Suppressor macrophage treated with lipopolysaccharide for 4 hours (primary cell): ENCODE data around the gene ACYP1.

Experiments used
- DNase-seq: peaks from one replicate; pipeline ENCODE4 v3.0.0-alpha.2; 2020

Gene ACYP1

GRCh38 chr14:75030147-75030546, 33.7 kb downstream of the ACYP1 start:
- no peak for DNase-seq

GRCh38 chr14:75025876-75026275, 37.9 kb downstream of the ACYP1 start:
- no peak for DNase-seq

GRCh38 chr14:75025082-75025481, 38.7 kb downstream of the ACYP1 start:
- peak; percentile 70 for DNase-seq

DNA sequence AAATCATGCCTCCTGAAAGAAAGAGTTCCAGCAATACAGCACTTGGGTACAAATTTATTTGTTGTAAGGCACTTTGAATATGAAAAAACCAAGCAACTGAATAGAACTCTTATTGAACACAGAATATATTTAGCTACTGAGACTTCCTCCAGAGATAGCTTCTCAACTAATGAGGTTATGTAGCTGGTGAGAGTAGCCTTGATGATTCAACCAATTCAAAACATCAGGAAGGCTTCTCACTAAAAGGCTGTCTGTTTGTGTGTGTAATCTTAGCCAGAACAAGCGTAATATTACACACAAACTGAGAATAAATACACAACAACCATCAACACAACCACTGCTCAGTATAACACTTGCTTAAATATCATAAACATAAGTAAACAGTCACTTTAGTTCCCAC, 40.7 kb downstream of the ACYP1 start:
- DNase-seq, result no peak

DNA sequence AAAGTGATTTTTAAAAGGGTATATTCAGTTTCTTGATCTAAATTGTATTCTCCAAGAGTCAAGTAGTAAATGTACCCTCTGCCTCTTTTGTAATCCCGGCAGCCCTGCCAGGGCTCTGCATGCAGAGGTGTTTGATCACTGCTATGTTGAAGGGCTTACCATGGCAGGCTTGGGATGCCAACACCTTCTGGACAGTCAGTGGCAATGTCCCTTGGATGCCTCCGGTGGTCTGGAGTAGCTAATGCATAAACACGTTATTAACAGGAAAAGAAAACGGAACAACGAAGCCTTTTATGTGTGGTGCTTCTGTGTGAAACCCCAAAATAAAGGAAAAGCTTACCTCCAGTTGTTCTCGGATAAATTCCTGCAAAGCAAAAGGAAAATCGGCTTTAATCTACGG, 41.2 kb downstream of the ACYP1 start:
- DNase-seq, result no peak

DNA sequence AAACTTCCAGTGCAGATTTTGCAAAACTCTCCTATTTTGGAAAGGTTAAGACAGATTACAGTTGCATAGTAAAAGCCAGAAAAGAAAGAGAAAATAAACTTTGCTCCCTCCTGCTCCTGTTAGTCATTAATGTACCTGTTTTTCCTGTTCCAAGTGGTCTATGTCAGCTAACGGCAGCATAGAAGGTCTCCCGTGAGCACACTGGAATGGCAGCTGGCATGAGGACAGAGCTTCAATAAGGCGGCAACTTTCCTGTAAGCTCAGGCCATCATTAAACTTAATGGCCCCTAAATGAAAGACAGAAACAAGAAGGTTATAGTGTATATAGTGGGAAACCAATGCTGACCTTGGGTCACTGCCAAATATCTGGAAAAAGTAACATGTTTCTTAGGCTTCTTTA, 45.1 kb downstream of the ACYP1 start:
- no peak for DNase-seq

- no peak for DNase-seq
Measured at GRCh38 chr14:75016815-75017214, 47.0 kb downstream of the ACYP1 start.

GRCh38 chr14:75015496-75015895, 48.3 kb downstream of the ACYP1 start:
- no peak for DNase-seq

- DNase-seq, result no peak
Measured at GRCh38 chr14:75013290-75013689, 50.5 kb downstream of the ACYP1 start.

- DNase-seq, result no peak
Measured at GRCh38 chr14:75011356-75011994, 52.3 kb downstream of the ACYP1 start.

DNA sequence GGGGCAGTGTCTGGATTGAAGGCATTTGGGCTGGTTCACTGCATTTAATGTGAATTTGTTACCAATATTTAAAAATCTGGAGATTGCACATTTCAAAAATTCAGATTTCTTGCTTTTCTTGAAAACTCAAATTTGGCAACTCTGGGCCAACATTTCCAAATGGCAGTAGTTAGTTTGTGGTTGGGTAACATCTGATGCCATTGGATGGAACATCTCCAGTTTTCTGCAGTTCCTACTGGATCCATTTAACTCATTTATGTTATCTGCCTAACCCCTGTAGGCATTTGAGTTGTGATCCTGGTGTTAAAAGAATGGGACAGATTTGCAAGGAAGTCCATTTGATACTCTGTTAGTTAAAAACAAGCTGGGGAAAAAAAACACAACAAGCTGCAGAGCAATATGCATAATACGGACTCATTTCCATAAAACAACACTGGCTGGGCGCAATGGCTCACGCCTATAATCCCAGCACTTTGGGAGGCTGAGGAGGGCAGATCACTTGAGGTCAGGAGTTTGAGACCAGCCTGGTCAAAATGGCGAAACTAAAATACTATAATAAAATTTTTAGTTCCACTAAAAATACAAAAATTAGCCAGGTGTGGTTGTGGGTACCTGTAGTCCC, 53.2 kb downstream of the ACYP1 start:
- no peak for DNase-seq

GRCh38 chr14:75009176-75009575, 54.6 kb downstream of the ACYP1 start:
- DNase-seq, result no peak

DNA sequence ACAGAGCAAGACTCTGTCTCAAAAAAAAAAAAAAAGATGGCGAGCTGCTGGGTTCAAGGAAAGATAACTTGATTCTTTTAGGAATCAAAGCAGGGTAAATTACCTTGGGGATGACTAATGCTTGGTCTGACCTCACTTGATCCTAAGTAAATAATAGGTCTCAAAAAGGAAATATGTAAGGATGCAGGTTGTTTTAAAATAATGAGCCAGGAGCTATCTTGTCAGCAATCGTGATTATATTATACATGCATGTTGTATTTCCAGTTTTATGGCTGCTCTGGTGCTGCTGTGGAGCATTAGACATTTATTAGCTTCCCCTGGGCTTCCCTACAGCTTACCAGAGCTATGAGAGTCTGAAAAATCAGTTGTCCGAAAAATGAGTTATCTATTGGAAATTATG, 58.5 kb downstream of the ACYP1 start:
- no peak for DNase-seq

DNA sequence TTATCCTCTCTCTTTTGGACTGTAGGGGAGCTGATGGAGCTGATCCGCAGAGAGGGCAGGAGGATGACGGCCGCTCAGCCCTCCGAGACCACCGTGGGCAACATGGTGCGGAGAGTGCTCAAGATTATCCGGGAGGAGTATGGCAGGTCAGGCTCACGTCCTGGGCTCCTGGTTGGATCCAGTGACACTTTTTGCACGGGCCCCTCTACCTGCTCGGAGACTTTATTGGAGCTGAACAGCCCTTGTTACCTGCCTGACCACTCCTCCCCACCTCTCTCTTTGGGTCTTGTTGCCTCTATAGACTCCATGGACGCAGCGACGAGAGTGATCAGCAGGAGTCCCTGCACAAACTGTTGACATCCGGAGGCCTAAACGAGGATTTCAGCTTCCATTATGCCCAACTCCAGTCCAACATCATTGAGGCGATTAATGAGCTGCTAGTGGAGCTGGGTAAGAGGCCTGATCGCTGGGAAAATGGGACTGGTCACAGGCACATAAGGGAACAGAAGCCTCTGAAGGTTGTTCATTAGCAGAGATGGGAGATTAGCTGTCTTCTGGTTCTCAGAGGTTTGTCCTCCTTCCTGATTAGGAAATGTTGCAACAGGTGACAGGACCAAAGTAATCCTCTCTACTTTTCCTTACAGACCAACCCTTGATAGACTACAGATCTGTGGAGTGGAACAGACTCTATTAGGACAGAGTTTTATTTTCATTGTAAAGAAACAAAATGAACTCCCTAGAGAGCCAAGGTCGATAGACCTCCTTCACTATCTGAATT, 60.4 kb downstream of the ACYP1 start:
- no peak for DNase-seq
